RWPE2 (cell line): Measurements from ENCODE around the gene FLT4.
"Not testable (repeated sequence)": the region's sequence is repeated elsewhere in the genome, so short reads cannot be mapped to it uniquely, and the experiment has no call there.

Experiments
- ATAC-seq: fragments of 200-7000 bp; cut with Tn5 transposase; 3 replicates; pipeline ENCODE4 v1.9.1; 2021; ENCODE audit warnings: low read depth
- DNase-seq: peaks from one replicate; pipeline ENCODE4 v3.0.0-alpha.2; 2020; ENCODE audit warnings: low spot score
- H3K27ac ChIP-seq: fragments of 450-650 bp; 2 replicates; pipeline ENCODE4 v1.5.1; 2017; ENCODE audit warnings: mild to moderate bottlenecking; ENCODE audit not compliant: poor library complexity, severe bottlenecking
- H3K27me3 ChIP-seq: fragments of 250-450 bp; sonication (Bioruptor Pico); 2 replicates; pipeline ENCODE4 v1.5.1; 2021; ENCODE audit warnings: mild to moderate bottlenecking, moderate library complexity; ENCODE audit not compliant: insufficient read depth, poor library complexity, severe bottlenecking
- H3K36me3 ChIP-seq: fragments of 250-450 bp; sonication (Bioruptor Pico); 2 replicates; pipeline ENCODE4 v1.5.1; 2020; ENCODE audit warnings: low read depth, mild to moderate bottlenecking, moderate library complexity
- H3K4me1 ChIP-seq: fragments of 250-450 bp; sonication (Bioruptor Pico); 2 replicates; pipeline ENCODE4 v1.5.1; 2021; ENCODE audit warnings: mild to moderate bottlenecking, moderate library complexity; ENCODE audit not compliant: insufficient read depth, poor library complexity, severe bottlenecking
- H3K4me3 ChIP-seq: fragments of 250-450 bp; sonication (Bioruptor Pico); 2 replicates; pipeline ENCODE4 v1.5.1; 2021; ENCODE audit warnings: mild to moderate bottlenecking, moderate library complexity; ENCODE audit not compliant: severe bottlenecking
- H3K9me3 ChIP-seq: fragments of 250-450 bp; sonication (Bioruptor Pico); 2 replicates; pipeline ENCODE4 v1.5.1; 2021; ENCODE audit warnings: mild to moderate bottlenecking, moderate library complexity; ENCODE audit not compliant: severe bottlenecking
- CTCF ChIP-seq: fragments of 450-650 bp; IDR thresholded peaks from one replicate; pipeline ENCODE4 v1.5.1; 2017; ENCODE audit warnings: mild to moderate bottlenecking, moderate library complexity; ENCODE audit not compliant: poor library complexity, severe bottlenecking

Gene FLT4

GRCh38 chr5:180668835-180669596, 19.6 kb upstream of the FLT4 start:
- Histone ChIP-seq H3K27me3 (peaks cover 25% of the 10 kb centered on the region), H3K27ac (no peak overlapping the region), H3K4me1 (no peaks in the 10 kb centered on the region), H3K36me3 (no peaks in the 10 kb centered on the region), H3K4me3 (no peak overlapping the region), H3K9me3 (no peaks in the 10 kb centered on the region)
- DNase-seq: no peak
- ATAC-seq: no peak
- TF ChIP-seq CTCF: no peak

- Histone ChIP-seq H3K27ac (no peak overlapping the region), H3K36me3 (no peaks in the 10 kb centered on the region), H3K4me1 (no peaks in the 10 kb centered on the region), H3K9me3 (no peaks in the 10 kb centered on the region), H3K27me3 (peaks cover 7% of the 10 kb centered on the region), H3K4me3 (no peak overlapping the region)
- ATAC-seq (no peak), DNase-seq (no peak)
- no peak for TF ChIP-seq CTCF
Measured at GRCh38 chr5:180666812-180667211, 17.4 kb upstream of the FLT4 start.

GRCh38 chr5:180665682-180666404, 16.4 kb upstream of the FLT4 start:
- no peak for TF ChIP-seq CTCF
- ATAC-seq (no peak), DNase-seq (no peak)
- no peaks in the 10 kb centered on the region for H3K36me3 ChIP-seq
- no peak overlapping the region for H3K27ac ChIP-seq
- no peaks in the 10 kb centered on the region for H3K4me1 ChIP-seq
- no peaks in the 10 kb centered on the region for H3K9me3 ChIP-seq
- peaks cover 11% of the 10 kb centered on the region for H3K27me3 ChIP-seq
- H3K4me3 ChIP-seq: no peak overlapping the region

GRCh38 chr5:180658774-180659564, 9.6 kb upstream of the FLT4 start:
- DNase-seq (no peak), ATAC-seq (peak; percentile 77)
- no peak for TF ChIP-seq CTCF
- H3K27me3 ChIP-seq: peaks cover 40% of the 10 kb centered on the region
- no peaks in the 10 kb centered on the region for H3K36me3 ChIP-seq
- H3K4me3 ChIP-seq: no peak overlapping the region
- no peaks in the 10 kb centered on the region for H3K4me1 ChIP-seq
- no peaks in the 10 kb centered on the region for H3K9me3 ChIP-seq
- H3K27ac ChIP-seq: no peak overlapping the region

- not testable (repeated sequence) for H3K27ac ChIP-seq, H3K4me3 ChIP-seq, H3K36me3 ChIP-seq, H3K4me1 ChIP-seq, ATAC-seq, DNase-seq, H3K9me3 ChIP-seq
- H3K27me3 ChIP-seq: peaks cover 58% of the 10 kb centered on the region
Measured at GRCh38 chr5:180655243-180655642, 5.8 kb upstream of the FLT4 start.
